K562 (cell line): Measurements from ENCODE around the gene MYO15A. TPM values are rescaled to one million over a fixed set of nuclear protein-coding genes. Genes with fewer than 3 reads are reported as not detected.
A peak's percentile ranks its signal among the peaks of the same experiment; 100 is the strongest.

Source experiments
- BACH1 ChIP-seq: fragments of 200-800 bp; sonication (Bioruptor generic); IDR thresholded peaks from 2 replicates; pipeline ENCODE4 v1.6.1; 2016; ENCODE audit warnings: missing genetic modification characterization, missing compliant biosample characterization
- CAMTA2 ChIP-seq: fragments of 250-450 bp; sonication (Bioruptor Pico); conservative IDR thresholded peaks from 2 replicates; pipeline ENCODE4 v1.5.1; 2022
- CREM ChIP-seq: IDR thresholded peaks from 2 replicates; pipeline ENCODE4 v1.6.1; 2014; ENCODE audit warnings: antibody characterized with exemption, low read depth
- ILF3 ChIP-seq: fragments of 450-650 bp; IDR thresholded peaks from 2 replicates; pipeline ENCODE4 v1.6.1; 2018; ENCODE audit warnings: antibody characterized with exemption, mild to moderate bottlenecking, moderate library complexity, borderline replicate concordance
- KDM5B ChIP-seq: fragments of 200-600 bp; sonication (generic); IDR thresholded peaks from 2 replicates; pipeline ENCODE4 v1.6.1; 2012; ENCODE audit warnings: low read depth, mild to moderate bottlenecking, moderate library complexity, low read length, control low read depth, inconsistent platforms; ENCODE audit not compliant: insufficient replicate concordance
- LCOR ChIP-seq: sonication (generic); formaldehyde crosslinking; IDR thresholded peaks from 2 replicates; pipeline ENCODE4 v1.8.0; 2022; ENCODE audit warnings: mild to moderate bottlenecking, missing genetic modification reagents
- MBD1 ChIP-seq: fragments of 250-450 bp; sonication (Bioruptor Pico); IDR thresholded peaks from 2 replicates; pipeline ENCODE4 v1.8.0; 2022; ENCODE audit warnings: inconsistent platforms
- NR2C1 ChIP-seq, 2 experiments: fragments of 450-650 bp; IDR thresholded peaks; 2 replicates each; pipeline ENCODE4 v1.6.1; 2017; ENCODE audit warnings: mild to moderate bottlenecking in 2 of 2, antibody characterized with exemption in 1 of 2, inconsistent platforms in 1 of 2, missing compliant biosample characterization in 1 of 2, missing genetic modification characterization in 1 of 2
- NR2C2 ChIP-seq, 2 experiments: fragments of 200-800 bp in 1 of 2; sonication (Bioruptor generic) in 1 of 2; sonication (generic) in 1 of 2; formaldehyde crosslinking in 1 of 2; IDR thresholded peaks; 2 replicates each; pipeline versions ENCODE4 v1.6.1 to v1.8.0; 2016 to 2022; ENCODE audit warnings: mild to moderate bottlenecking in 1 of 2, missing compliant biosample characterization in 1 of 2, missing genetic modification characterization in 1 of 2, missing genetic modification reagents in 1 of 2
- RBM22 ChIP-seq: fragments of 200-400 bp; formaldehyde crosslinking; IDR thresholded peaks from 2 replicates; pipeline ENCODE4 v1.6.1; 2018; ENCODE audit warnings: low read length, low read depth; ENCODE audit not compliant: poor library complexity, severe bottlenecking
- RERE ChIP-seq: sonication (generic); formaldehyde crosslinking; IDR thresholded peaks from 2 replicates; pipeline ENCODE4 v1.8.0; 2023; ENCODE audit warnings: missing genetic modification reagents, mild to moderate bottlenecking, borderline replicate concordance
- RFX7 ChIP-seq: fragments of 250-450 bp; sonication (Bioruptor Pico); IDR thresholded peaks from 2 replicates; pipeline ENCODE4 v1.5.1; 2021; ENCODE audit warnings: mild to moderate bottlenecking
- SLC30A9 ChIP-seq: fragments of 250-450 bp; sonication (Bioruptor Pico); IDR thresholded peaks from 2 replicates; pipeline ENCODE4 v1.8.0; 2022; ENCODE audit warnings: mild to moderate bottlenecking, moderate library complexity
- ZFP36 ChIP-seq: fragments of 150-350 bp; IDR thresholded peaks from 2 replicates; pipeline ENCODE4 v1.6.1; 2018; ENCODE audit warnings: low read length, low read depth; ENCODE audit not compliant: partially characterized antibody
- ZNF143 ChIP-seq: sonication (generic); formaldehyde crosslinking; IDR thresholded peaks from 2 replicates; pipeline ENCODE4 v1.9.0; 2022; ENCODE audit warnings: mild to moderate bottlenecking, missing genetic modification reagents
- ZNF282 ChIP-seq: sonication (generic); formaldehyde crosslinking; IDR thresholded peaks from 2 replicates; pipeline ENCODE4 v1.8.1; 2023; ENCODE audit warnings: missing genetic modification reagents
- ZNF395 ChIP-seq: fragments of 200-800 bp; sonication (Bioruptor generic); IDR thresholded peaks from 2 replicates; pipeline ENCODE4 v1.6.1; 2017; ENCODE audit warnings: missing genetic modification characterization, missing compliant biosample characterization
- ZNF511 ChIP-seq: sonication (generic); formaldehyde crosslinking; IDR thresholded peaks from 2 replicates; pipeline ENCODE4 v1.8.0; 2022; ENCODE audit warnings: mild to moderate bottlenecking, missing genetic modification reagents
- ZNF699 ChIP-seq: fragments of 250-450 bp; sonication (Bioruptor Pico); IDR thresholded peaks from 2 replicates; pipeline ENCODE4 v1.8.0; 2021; ENCODE audit warnings: mild to moderate bottlenecking, moderate library complexity; ENCODE audit not compliant: insufficient replicate concordance
- polyA plus RNA-seq, 8 experiments: library from polyadenylated mRNA; depleted of rRNA in 4 of 8; stranded (reverse) in 5 of 8; unstranded in 3 of 8; fragments of >200 nt; fragmentation: Nextera tagmentation in 2 of 8; fragmentation: Illumina TruSeq in 1 of 8; extraction: Ambion mirVana in 2 of 8; extraction: Trizol in 1 of 8; gene quantifications; 2 replicates each; pipeline versions ENCODE4 v1.2.1 to v1.2.3, GENCODE V29; 2011 to 2014; ENCODE audit warnings: inconsistent platforms in 1 of 8, missing spikeins in 1 of 8
- total RNA-seq, 7 experiments: library from RNA; depleted of rRNA in 6 of 7; stranded (reverse); fragments of >200 nt in 6 of 7; fragmentation: Illumina TruSeq in 2 of 7; extraction: Trizol in 2 of 7; gene quantifications; 2 replicates each; pipeline versions ENCODE4 v1.2.1 to v1.2.3, GENCODE V29; 2011 to 2021; ENCODE audit warnings: low replicate concordance in 1 of 7

The MYO15A gene
- total and polyA plus RNA-seq, 9 of the 15 experiments (the other 6 are each of a cell fraction or from before 2014, with no cell fraction given) = 0.05 to 0.88 (median 0.14) TPM; not detected in 1

GRCh38 chr17:18163547-18163946 is 55.0 kb downstream of the MYO15A start (continued):
- TF ChIP-seq ZFP36 (peak; percentile 24), MBD1 (CRISPR knock-in tag) (no peak), RERE (CRISPR knock-in tag) (no peak), KDM5B (no peak), NR2C1 (IDR thresholded peaks at IDR 0.05) (peak; percentile 50), NR2C1 (tag; IDR thresholded peaks at IDR 0.05) (peak; percentile 53; the same call in 1 of the 2 replicates), RFX7 (CRISPR knock-in tag) (no peak), ILF3 (no peak), CAMTA2 (CRISPR knock-in tag) (no peak), SLC30A9 (CRISPR knock-in tag) (no peak), ZNF395 (no peak), ZNF699 (CRISPR knock-in tag) (no peak), RBM22 (no peak), ZNF143 (CRISPR knock-in tag) (no peak), BACH1 (no peak), NR2C2 (CRISPR knock-in tag; IDR thresholded peaks at IDR 0.05) (no peak), NR2C2 (tag; IDR thresholded peaks at IDR 0.05) (peak; percentile 23; the same call in 1 of the 2 replicates), CREM (peak; percentile 31; the same call in 1 of the 2 replicates), ZNF511 (CRISPR knock-in tag) (no peak), ZNF282 (CRISPR knock-in tag) (no peak), LCOR (CRISPR knock-in tag) (no peak)
